ENCODE results near the gene ROPN1. TPM values are rescaled to one million over a fixed set of nuclear protein-coding genes. Genes with fewer than 3 reads are reported as not detected.

The ROPN1 gene
- total RNA-seq, 6 experiments from 2014 or later: not detected

GRCh38 chr3:123953735-123954134 is 38.2 kb downstream of the ROPN1 start:
- H3K27ac ChIP-seq: no peak overlapping the region
- no peaks in the 10 kb centered on the region for H3K9me3 ChIP-seq
- no peaks in the 10 kb centered on the region for H3K4me1 ChIP-seq
- intact Hi-C loops (cut with DNase I): no loop called here
- peaks cover 0 to 6% (median 5%) of the 10 kb centered on the region in 4 donors for H3K36me3 ChIP-seq
- H3K4me3 ChIP-seq: no peak overlapping the region
- TF ChIP-seq POLR2A (IDR thresholded peaks at IDR 0.05): no peak
- TF ChIP-seq, protein P1, sequence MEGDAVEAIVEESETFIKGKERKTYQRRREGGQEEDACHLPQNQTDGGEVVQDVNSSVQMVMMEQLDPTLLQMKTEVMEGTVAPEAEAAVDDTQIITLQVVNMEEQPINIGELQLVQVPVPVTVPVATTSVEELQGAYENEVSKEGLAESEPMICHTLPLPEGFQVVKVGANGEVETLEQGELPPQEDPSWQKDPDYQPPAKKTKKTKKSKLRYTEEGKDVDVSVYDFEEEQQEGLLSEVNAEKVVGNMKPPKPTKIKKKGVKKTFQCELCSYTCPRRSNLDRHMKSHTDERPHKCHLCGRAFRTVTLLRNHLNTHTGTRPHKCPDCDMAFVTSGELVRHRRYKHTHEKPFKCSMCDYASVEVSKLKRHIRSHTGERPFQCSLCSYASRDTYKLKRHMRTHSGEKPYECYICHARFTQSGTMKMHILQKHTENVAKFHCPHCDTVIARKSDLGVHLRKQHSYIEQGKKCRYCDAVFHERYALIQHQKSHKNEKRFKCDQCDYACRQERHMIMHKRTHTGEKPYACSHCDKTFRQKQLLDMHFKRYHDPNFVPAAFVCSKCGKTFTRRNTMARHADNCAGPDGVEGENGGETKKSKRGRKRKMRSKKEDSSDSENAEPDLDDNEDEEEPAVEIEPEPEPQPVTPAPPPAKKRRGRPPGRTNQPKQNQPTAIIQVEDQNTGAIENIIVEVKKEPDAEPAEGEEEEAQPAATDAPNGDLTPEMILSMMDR (IDR thresholded peaks at IDR 0.05): no peak
- DNase-seq: no peak
- no peaks in the 10 kb centered on the region for H3K27me3 ChIP-seq
- no peak for ATAC-seq
- WGBS (ENCODE audit: insufficient coverage, low coverage, low lambda C conversion rate, missing lambda C conversion rate): 92% methylated on average over 4 of the region's 4 CpGs

DNA sequence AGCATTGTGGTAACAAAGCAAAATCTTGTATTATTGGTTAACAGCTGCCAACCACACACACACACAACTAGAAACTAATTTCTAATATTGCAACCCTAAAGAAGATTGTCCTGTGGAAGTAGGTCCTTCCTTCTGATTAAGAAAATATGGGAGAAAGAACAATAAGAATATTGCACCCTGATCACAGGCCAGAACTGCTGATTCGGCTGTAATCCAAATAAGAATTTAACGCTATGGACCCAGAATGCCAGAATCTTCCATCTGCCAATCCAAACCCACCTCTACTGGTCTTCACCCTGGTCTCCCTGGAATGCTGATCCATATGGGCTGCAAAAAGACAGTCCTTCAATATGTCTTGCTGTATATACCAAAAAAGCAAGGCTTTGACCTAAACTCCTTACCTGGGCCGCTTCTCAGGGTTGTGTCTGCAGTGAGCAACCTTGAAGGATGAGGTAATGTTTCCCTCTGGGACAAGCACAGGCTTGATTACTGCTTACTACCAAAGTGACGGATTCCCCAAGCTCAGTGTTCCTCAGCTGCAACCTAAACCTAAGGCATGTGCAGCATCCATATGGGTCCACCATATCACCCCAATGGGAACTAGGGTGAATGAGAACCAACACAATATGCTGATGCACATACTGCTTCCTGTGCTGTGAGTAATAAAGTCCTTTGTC is 38.9 kb downstream of the ROPN1 start:
- no peaks in the 10 kb centered on the region for H3K4me1 ChIP-seq
- DNase-seq: no peak
- peaks cover 0 to 11% (median 5%) of the 10 kb centered on the region in 4 donors for H3K36me3 ChIP-seq
- no peaks in the 10 kb centered on the region for H3K27me3 ChIP-seq
- no peaks in the 10 kb centered on the region for H3K9me3 ChIP-seq
- WGBS (ENCODE audit: insufficient coverage, low coverage, low lambda C conversion rate, missing lambda C conversion rate): 100% methylated on average over 1 of the region's 4 CpGs
- intact Hi-C loops (cut with DNase I): no loop called here
- no peak overlapping the region for H3K27ac ChIP-seq
- H3K4me3 ChIP-seq: no peak overlapping the region
- no peak for ATAC-seq
- TF ChIP-seq, protein P1 (IDR thresholded peaks at IDR 0.05): no peak
- TF ChIP-seq POLR2A (IDR thresholded peaks at IDR 0.05): no peak

- DNase-seq: no peak
- H3K36me3 ChIP-seq: peaks cover 0 to 11% (median 5%) of the 10 kb centered on the region in 4 donors
- intact Hi-C loops (cut with DNase I): no loop called here
- no peak overlapping the region for H3K4me3 ChIP-seq
- TF ChIP-seq POLR2A (IDR thresholded peaks at IDR 0.05): no peak
- TF ChIP-seq, protein P1 (IDR thresholded peaks at IDR 0.05): no peak
- no peaks in the 10 kb centered on the region for H3K4me1 ChIP-seq
- 81% methylated on average over 6 of the region's 6 CpGs for WGBS (ENCODE audit: insufficient coverage, low coverage, low lambda C conversion rate, missing lambda C conversion rate)
- H3K9me3 ChIP-seq: no peaks in the 10 kb centered on the region
- no peaks in the 10 kb centered on the region for H3K27me3 ChIP-seq
- no peak for ATAC-seq
- no peak overlapping the region for H3K27ac ChIP-seq
Observed at GRCh38 chr3:123951522-123952447, 40.1 kb downstream of the ROPN1 start.

DNA sequence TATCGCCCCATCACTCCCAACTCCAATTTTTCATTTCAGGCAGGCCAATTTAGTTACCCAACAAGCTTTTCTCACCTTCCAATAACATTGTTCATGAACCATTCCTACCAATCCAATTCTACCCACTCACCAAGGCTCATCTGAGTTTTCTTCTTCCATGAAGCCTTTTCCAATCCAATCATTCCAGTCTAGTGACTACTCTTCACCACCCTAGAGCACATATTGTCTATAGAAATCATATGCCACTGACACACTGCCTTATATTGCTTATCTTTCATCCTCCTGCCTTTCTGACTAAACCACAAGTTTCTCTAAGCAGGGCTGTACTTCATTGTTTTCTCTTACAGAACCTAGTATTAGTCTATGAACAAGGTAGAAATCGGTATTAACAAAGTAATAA is 42.3 kb downstream of the ROPN1 start:
- no peaks in the 10 kb centered on the region for H3K9me3 ChIP-seq
- intact Hi-C loops (cut with DNase I): no loop called here
- no peak overlapping the region for H3K4me3 ChIP-seq
- TF ChIP-seq, protein P1 (IDR thresholded peaks at IDR 0.05): no peak
- no peak for TF ChIP-seq POLR2A (IDR thresholded peaks at IDR 0.05)
- H3K36me3 ChIP-seq: peaks cover 0 to 11% (median 3%) of the 10 kb centered on the region in 4 donors
- 97% methylated on average over 2 of the region's 2 CpGs for WGBS (ENCODE audit: insufficient coverage, low coverage, low lambda C conversion rate, missing lambda C conversion rate)
- DNase-seq: no peak
- no peak overlapping the region for H3K27ac ChIP-seq
- no peak for ATAC-seq
- H3K4me1 ChIP-seq: no peaks in the 10 kb centered on the region
- no peaks in the 10 kb centered on the region for H3K27me3 ChIP-seq

Measured in right lobe of liver (tissue), 6 donors.